ENCODE data around the gene PRIM1. TPM values are rescaled to one million over a fixed set of nuclear protein-coding genes. Genes with fewer than 3 reads are reported as not detected.
A peak's percentile ranks its signal among the peaks of the same experiment; 100 is the strongest.

The PRIM1 gene
- total RNA-seq, 1 donor = 10.8 TPM

DNA sequence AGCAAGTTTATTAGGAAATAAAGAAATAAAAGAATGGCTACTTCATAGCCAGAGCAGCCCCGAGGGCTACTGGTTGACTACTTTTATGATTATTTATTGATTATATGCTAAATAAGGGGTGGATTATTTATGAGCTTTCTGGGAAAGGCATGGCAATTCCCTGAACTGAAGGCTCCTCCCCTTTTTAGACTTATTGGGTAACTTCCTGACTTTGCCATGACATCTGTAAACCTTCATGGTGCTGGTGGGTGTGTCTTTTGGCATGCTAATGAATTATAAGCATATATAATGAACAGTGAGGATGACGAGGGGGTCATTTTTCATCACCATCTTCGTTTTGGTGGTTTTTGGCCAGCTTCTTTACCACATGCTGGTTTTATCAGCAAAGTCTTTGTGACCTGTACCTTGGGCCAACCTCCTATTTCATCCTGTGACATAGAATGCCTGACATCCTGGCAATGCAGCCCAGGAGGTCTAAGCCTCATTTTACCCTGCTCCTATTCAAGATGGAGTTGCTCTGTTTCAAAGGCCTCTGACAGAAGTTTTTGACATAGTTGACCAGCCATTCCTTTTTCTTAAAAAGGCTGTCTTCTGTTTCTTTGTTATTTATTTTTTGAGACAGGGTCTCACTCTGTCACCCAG, 53.0 kb downstream of the PRIM1 start:
- TF ChIP-seq, protein P1, sequence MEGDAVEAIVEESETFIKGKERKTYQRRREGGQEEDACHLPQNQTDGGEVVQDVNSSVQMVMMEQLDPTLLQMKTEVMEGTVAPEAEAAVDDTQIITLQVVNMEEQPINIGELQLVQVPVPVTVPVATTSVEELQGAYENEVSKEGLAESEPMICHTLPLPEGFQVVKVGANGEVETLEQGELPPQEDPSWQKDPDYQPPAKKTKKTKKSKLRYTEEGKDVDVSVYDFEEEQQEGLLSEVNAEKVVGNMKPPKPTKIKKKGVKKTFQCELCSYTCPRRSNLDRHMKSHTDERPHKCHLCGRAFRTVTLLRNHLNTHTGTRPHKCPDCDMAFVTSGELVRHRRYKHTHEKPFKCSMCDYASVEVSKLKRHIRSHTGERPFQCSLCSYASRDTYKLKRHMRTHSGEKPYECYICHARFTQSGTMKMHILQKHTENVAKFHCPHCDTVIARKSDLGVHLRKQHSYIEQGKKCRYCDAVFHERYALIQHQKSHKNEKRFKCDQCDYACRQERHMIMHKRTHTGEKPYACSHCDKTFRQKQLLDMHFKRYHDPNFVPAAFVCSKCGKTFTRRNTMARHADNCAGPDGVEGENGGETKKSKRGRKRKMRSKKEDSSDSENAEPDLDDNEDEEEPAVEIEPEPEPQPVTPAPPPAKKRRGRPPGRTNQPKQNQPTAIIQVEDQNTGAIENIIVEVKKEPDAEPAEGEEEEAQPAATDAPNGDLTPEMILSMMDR (IDR thresholded peaks at IDR 0.05; ENCODE audit: insufficient read depth, low read depth, low read length) = no peak
- DNase-seq (ENCODE audit: low read depth) = no peak
- no peak overlapping the region for H3K4me3 ChIP-seq (ENCODE audit: low read depth, low read length)

DNA sequence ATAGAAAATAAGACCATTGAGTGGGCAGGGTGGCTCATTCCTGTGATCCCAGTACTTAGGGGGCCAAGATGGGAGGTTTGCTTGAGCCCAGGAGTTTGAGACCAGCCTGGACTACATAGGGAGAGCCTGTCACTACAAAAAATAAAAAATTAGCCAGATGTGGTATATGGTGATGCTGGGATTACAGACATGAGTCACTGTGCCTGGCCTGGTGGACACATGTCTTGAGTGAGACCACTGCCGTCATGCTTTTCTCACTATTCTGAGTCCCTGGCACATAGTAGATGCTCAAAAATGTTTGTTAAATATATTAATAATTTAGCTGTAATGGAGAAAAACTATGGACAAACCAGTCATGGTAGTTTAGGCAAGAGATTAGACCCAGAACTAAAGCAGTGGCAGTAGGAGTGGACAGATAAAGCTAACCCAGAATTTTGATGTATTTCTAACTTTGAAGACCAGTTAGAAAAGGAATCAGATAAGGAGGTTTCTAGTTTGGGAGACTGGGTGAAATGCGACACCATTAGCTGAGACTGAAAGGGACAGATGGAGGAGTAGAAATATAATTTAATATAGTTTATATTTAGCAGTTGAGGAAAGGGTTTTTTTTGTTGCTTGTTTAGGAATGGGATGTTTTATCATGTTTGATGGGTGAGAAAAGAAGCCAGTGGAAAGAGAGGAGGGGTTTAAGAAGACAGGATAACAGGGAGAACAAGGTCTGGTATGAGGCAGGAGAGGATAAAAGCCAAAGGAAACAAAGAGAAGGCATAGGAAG, 56.6 kb downstream of the PRIM1 start:
- DNase-seq (ENCODE audit: low read depth) = no peak
- H3K4me3 ChIP-seq (ENCODE audit: low read depth, low read length) = no peak overlapping the region
- TF ChIP-seq, protein P1 (IDR thresholded peaks at IDR 0.05; ENCODE audit: insufficient read depth, low read depth, low read length) = no peak

DNA sequence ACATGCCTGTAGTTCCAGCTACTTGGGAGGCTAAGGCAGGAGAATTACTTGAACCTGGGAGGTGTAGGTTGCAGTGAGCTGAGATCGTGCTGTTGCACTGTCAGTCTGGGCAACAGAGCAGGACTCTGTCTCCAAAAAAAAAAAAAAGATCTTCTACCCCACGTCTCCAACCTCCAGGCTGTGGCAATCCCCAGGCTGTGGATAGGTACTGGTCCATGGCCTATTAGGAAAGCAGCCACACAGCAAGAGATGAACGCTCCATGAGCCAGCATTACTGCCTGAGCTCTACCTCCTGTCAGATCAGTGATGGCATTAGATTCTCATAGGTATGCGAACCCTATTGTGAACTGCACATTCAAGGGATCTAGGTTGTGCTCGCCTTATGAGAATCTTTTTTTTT, 58.0 kb downstream of the PRIM1 start:
- H3K4me3 ChIP-seq (ENCODE audit: low read depth, low read length) = no peak overlapping the region
- TF ChIP-seq, protein P1 (IDR thresholded peaks at IDR 0.05; ENCODE audit: insufficient read depth, low read depth, low read length) = no peak
- DNase-seq (ENCODE audit: low read depth) = no peak

DNA sequence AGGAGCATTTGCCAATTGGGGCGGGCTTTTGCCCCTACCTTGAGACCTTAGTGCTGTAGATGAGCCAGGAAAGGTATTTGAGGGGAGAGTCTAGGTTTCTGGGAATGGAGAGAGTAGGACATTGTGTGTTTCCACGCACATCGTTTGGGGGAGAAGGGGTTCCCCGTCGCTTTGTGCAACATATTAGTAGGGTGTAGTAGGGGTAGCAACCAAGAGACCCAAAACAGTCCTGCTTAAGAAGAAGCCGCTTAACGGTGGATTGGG, 63.3 kb downstream of the PRIM1 start:
- H3K4me3 ChIP-seq (ENCODE audit: low read depth, low read length) = peak overlapping the region; percentile 63
- DNase-seq (ENCODE audit: low read depth) = no peak
- TF ChIP-seq, protein P1 (IDR thresholded peaks at IDR 0.05; ENCODE audit: insufficient read depth, low read depth, low read length) = no peak

DNA sequence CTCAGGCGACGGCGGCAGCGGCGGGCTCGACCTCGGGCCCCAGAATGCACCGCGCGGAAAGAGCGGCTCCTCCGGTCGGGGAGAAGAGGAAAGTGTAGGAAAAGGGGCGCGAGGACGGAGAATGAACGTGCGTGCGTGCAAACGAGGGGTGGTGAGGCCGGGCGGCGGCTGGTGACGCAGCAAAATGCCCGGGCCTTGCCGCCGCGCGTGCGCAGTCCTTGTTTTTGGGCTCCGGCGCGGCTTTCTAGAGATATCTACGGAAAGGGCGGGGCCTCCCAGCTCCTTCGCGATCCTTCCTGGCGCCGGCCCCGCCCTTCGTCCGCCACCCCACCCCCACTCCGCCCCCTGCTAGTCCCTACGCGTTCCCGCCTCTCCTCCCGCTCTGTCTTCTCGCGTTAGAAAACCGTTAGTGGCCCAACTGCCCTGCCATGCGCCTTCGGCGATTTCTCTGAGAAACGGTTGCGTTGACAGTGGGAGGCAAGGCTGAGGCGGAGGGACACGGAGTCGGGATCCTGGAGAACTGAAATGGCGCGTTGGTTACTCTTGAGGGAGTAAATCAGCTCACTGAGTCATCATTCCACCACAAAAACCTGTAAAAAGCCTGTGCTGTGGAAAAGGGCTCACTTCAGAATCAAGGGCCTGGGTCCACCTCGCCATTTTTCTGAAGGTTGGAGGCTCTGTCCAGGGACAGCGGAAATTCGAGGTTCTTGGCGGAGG, 63.8 kb downstream of the PRIM1 start, which contains the start of gene PTGES3:
PTGES3 (minus strand) TSS at position 156 of the 717 bp plus-strand sequence. CDS start 285 bp downstream, outside the sequence.
- peak; percentile 99 for DNase-seq (ENCODE audit: low read depth)
- TF ChIP-seq, protein P1 (IDR thresholded peaks at IDR 0.05; ENCODE audit: insufficient read depth, low read depth, low read length) = no peak
- H3K4me3 ChIP-seq (ENCODE audit: low read depth, low read length) = peak within 1 kb of the TSS; percentile 98

DNA sequence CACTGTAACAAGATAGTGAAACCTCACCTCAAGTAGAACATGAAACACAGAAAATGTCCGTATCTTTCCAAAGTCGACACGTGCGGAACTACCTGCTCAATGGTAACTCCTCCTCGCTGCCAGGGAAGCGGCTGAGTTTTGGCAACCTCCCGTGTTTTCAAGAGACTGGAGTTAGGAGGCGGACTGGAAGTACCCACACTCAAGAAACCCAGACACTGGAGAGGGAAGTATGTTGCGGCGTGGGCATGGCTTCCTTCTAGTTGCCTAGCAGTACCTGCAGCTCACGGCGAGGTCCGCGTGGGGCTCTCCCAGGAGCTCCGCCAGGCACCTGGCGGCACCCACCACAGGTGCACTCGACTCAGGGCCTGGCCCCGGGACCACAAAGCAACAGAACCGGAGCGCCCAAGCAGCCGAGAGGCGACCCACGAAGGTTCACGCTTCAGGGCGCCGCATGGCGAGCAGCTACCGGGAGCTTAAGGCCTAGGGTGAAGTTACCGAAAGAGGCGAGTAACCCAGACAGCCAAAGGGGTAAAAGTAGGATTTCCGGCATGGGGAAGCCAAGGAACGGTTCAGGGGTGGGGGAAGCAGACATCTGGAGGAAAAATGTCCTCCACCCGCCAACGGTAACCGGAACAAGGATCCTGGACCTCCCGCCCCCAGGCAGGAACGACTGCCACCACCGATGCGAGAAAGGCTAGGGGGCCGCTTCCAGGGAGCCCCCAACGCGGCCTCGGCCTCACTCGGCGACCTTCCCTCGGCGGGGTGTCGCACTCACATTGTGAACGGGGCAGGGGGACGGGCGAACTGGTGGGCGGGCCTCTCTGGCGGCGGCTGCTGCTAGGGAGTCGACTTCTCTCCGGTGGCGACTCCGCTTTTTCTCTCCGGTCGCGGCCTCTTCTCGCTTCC, 64.6 kb downstream of the PRIM1 start:
- H3K4me3 ChIP-seq (ENCODE audit: low read depth, low read length) = peak overlapping the region; percentile 98
- TF ChIP-seq, protein P1 (IDR thresholded peaks at IDR 0.05; ENCODE audit: insufficient read depth, low read depth, low read length) = no peak
- DNase-seq (ENCODE audit: low read depth) = peak; percentile 48
